Stimulated activated CD4-positive, alpha-beta T cell treated with anti-CD3 and anti-CD28 coated beads, Interleukin-4, amount 100 ng/mL, for 1 hour (primary cell): ENCODE data around the gene FIGLA.
"Not testable (repeated sequence)": the region's sequence is repeated elsewhere in the genome, so short reads cannot be mapped to it uniquely, and the experiment has no call there.

Source experiments
- DNase-seq: peaks from one replicate; pipeline ENCODE4 v3.0.0-alpha.2; 2020

FIGLA gene

GRCh38 chr2:70743068-70743467 is 47.4 kb downstream of the FIGLA start:
- DNase-seq = no peak

GRCh38 chr2:70739492-70739891 is 51.0 kb downstream of the FIGLA start:
- not testable (repeated sequence) for DNase-seq

- DNase-seq = no peak
Observed at GRCh38 chr2:70738159-70738558, 52.3 kb downstream of the FIGLA start.

DNA sequence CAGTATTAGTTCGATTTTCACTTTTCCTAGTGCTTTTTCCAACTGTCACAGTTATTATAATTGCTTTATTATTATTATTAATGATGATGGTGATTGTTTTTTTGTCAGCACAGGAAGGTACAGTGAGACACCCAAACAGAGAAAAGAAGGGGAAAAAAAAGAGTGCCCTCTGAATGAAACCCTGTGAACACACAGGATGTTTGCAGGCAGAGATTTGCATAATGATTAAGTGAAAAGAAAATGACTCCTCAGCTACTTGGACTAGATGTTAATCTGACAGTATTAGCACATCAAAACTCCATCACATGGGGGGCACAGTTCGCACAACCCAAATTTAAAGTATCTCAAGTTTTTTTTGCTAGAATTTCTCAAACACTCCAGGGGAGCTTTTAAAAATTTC is 55.4 kb downstream of the FIGLA start:
- DNase-seq = no peak

DNA sequence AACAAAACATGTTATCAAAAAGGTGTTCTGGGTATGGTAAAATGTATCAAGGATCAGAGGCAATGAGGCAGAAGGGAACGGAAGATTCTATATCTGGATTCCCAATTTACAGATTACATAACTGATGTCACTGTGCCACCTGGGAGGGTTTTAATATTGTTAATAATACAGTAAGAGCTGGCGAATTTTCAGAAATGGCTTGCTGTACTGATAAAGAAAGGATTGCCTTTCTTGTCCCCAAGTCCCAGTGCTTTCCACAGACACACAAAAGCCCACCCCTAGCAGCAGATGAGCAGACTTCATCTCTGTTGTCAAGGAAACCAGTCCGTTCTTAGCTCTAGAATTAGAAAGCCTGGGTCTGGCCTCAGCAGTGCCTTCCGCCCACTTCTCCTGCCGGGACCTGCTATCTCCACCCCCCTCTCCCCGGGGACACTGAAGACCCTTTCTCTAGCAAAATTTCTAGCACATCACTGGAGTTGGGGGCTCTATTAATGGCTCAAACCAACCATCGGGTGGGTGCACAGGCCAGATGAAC is 56.7 kb downstream of the FIGLA start:
- DNase-seq = no peak

DNA sequence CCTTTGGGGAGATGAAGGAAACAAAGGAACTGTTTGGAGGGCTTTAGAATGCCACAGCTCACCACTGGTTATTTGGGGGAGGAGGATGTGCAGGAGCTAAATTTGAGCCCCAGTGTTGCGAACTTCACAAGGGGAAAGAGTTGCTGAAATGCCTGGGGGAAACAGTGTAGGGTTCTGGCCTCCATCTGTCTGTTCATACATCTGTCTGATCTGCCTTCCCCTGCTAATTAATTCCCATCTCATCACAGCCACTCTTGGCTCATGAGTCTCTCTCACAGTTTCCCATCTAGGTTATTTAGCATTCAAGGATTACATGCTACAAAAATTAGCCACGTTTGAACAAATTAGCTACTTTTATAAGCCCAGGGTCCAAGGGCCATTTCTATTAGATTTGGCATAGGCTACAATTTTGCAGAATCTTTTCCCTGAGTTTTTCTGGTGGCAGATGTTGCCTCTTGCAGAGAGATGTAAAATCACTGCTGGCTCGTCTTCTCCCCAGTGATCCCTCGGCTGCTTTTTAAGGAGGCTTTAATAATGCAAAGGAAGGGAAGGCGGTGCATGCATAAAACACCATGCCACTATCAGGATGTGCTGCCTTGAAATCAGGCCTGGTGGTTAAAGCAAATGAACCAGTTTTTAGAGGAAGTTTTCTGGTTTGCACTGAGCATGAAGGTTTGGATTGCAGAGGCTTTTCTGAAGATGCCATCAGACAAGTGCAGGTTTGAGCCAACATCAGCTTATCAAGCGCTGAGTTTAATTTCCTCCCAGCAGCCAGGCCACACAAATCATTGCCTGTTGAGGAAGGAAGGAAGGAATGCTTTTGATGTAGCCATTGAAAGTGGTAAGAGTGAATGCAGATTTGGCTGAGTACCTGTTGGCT is 57.4 kb downstream of the FIGLA start:
- no peak for DNase-seq

GRCh38 chr2:70730730-70731129 is 59.7 kb downstream of the FIGLA start:
- DNase-seq = no peak

DNA sequence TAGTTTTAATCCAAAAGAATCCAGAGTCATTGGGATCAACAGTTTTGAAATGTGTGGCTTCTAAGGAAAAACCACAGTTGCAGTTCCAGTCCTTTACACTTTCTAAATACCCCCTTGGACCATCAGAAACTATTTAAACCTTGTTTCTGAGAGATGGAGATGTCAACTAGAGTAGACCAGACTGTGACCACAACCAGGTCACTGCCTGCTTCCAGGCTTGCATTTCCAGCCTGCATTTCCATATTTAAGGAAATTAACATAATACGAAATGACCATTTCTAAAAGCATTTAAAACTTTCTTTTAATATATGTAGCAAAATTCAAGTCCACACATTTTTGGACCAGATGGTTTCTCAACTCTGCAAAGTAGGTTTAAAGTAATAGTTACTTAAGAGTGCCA is 60.8 kb downstream of the FIGLA start:
- DNase-seq = no peak

DNA sequence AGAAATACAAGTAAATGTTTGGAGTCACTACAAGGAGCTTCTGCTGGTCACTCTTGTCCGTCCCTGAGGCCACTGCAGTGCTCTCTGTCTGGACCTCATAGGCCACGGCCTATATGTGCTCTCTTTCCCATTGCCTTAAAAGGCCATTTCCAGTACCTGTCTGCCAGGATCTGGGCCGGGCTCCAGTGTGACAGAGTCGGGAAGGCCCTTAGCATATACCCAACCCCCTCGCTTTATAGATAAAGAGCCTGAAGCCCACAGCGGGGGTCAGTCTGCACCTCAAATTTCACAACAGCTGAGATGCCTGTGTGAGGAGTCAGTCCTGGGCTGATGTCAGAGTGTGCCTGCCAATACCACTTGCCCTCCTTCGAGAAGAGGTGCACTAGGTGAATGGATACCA is 62.3 kb downstream of the FIGLA start:
- no peak for DNase-seq
